B cell (primary cell): ENCODE measurements around the gene HDAC1. TPM values are rescaled to one million over a fixed set of nuclear protein-coding genes. Genes with fewer than 3 reads are reported as not detected.

Experiments
- ATAC-seq: fragments of 200-7000 bp; cut with Tn5 transposase; one replicate; pipeline ENCODE4 v1.10.0; 2021; ENCODE audit warnings: low read depth, mild to moderate bottlenecking, moderate number of reproducible peaks, moderate library complexity
- CTCF ChIA-PET: fragments of 350-600 bp; sonication (Branson Sonifier 250); formaldehyde crosslinking; loops from one replicate; lab custom pipeline; 2021; ENCODE audit warnings: antibody characterized with exemption, inconsistent platforms; lab: Charles Lee
- POLR2A ChIA-PET: fragments of 350-600 bp; sonication (Branson Sonifier 250); formaldehyde crosslinking; loops from one replicate; lab custom pipeline; 2021; ENCODE audit warnings: antibody characterized with exemption; lab: Charles Lee
- DNase-seq: peaks from one replicate; pipeline ENCODE4 v3.0.0; 2013
- H2AFZ ChIP-seq: 2 replicates; pipeline ENCODE4 v1.6.1; 2012; ENCODE audit warnings: mild to moderate bottlenecking, low read depth, low read length; ENCODE audit not compliant: insufficient read depth, poor library complexity, severe bottlenecking
- H3K27ac ChIP-seq, 2 donors: 1 replicate in 1 of 2; 2 replicates in 1 of 2; pipeline ENCODE4 v1.5.1; 2012 to 2013; ENCODE audit warnings: low read length in 2 of 2, mild to moderate bottlenecking in 2 of 2, moderate library complexity in 1 of 2
- H3K27me3 ChIP-seq, 4 experiments: fragments of 200-600 bp in 1 of 4; sonication (generic) in 1 of 4; replicated peaks in 1 of 4; 1 replicate in 2 of 4; 2 replicates in 2 of 4; pipeline versions ENCODE4 v1.6.1 to v1.7.0; 2013 to 2016; ENCODE audit warnings: low read length in 3 of 4, mild to moderate bottlenecking in 2 of 4, mixed read lengths in 1 of 4, moderate library complexity in 1 of 4; ENCODE audit not compliant: insufficient read depth in 4 of 4, control insufficient read depth in 3 of 4; ENCODE audit errors: control extremely low read depth in 1 of 4
- H3K36me3 ChIP-seq, 2 experiments: replicated peaks in 1 of 2; 1 replicate in 1 of 2; 2 replicates in 1 of 2; pipeline versions ENCODE4 v1.6.1 to v1.7.1; 2013; ENCODE audit warnings: low read length in 1 of 2; ENCODE audit not compliant: insufficient read depth in 2 of 2, control insufficient read depth in 1 of 2; ENCODE audit errors: control extremely low read depth in 1 of 2, extremely low read depth in 1 of 2
- H3K4me1 ChIP-seq, 2 donors: fragments of 200-600 bp in 1 of 2; sonication (generic) in 1 of 2; 1 replicate in 1 of 2; 2 replicates in 1 of 2; pipeline versions ENCODE4 v1.5.1 to v1.6.1; 2013 to 2017; ENCODE audit warnings: low read length in 2 of 2; ENCODE audit not compliant: control insufficient read depth in 2 of 2, insufficient read depth in 2 of 2
- H3K4me2 ChIP-seq: replicated peaks from 2 replicates; pipeline ENCODE3; 2012; ENCODE audit warnings: mild to moderate bottlenecking, low read depth, low read length; ENCODE audit not compliant: poor library complexity, severe bottlenecking
- H3K4me3 ChIP-seq, 5 experiments: fragments of 200-600 bp in 1 of 5; sonication (generic) in 1 of 5; 1 replicate in 3 of 5; 2 replicates in 2 of 5; pipeline versions ENCODE4 v1.5.1 to v1.7.0; 2011 to 2016; ENCODE audit warnings: low read length in 4 of 5, mild to moderate bottlenecking in 4 of 5, low read depth in 2 of 5, control low read depth in 1 of 5, moderate library complexity in 1 of 5; ENCODE audit not compliant: insufficient read depth in 1 of 5; ENCODE audit errors: control extremely low read depth in 1 of 5, extremely low read depth in 1 of 5
- H3K79me2 ChIP-seq: fragments of 200-600 bp; sonication (generic); one replicate; pipeline ENCODE4 v1.6.0; 2016; ENCODE audit warnings: low read length; ENCODE audit not compliant: control insufficient read depth, insufficient read depth
- H3K9ac ChIP-seq: fragments of 200-600 bp; sonication (generic); 2 replicates; pipeline ENCODE4 v1.6.1; 2017; ENCODE audit warnings: mild to moderate bottlenecking, low read length, moderate library complexity
- H3K9me3 ChIP-seq, 3 donors: one replicate each; pipeline versions ENCODE4 v1.6.1 to v1.7.1; 2013; ENCODE audit warnings: low read length in 2 of 3; ENCODE audit not compliant: control insufficient read depth in 2 of 3, insufficient read depth in 1 of 3; ENCODE audit errors: control extremely low read depth in 1 of 3
- H4K20me1 ChIP-seq: 2 replicates; pipeline ENCODE4 v1.6.0; 2012; ENCODE audit warnings: mild to moderate bottlenecking, low read length; ENCODE audit not compliant: insufficient read depth, control insufficient read depth, poor library complexity, severe bottlenecking
- H3K27ac Mint-ChIP-seq: one replicate; pipeline ENCODE4 v1.8.0; 2021; ENCODE audit warnings: mixed read lengths
- H3K27me3 Mint-ChIP-seq: one replicate; pipeline ENCODE4 v1.8.0; 2021; ENCODE audit warnings: mixed read lengths
- H3K4me1 Mint-ChIP-seq: one replicate; pipeline ENCODE4 v1.8.0; 2021; ENCODE audit warnings: mixed read lengths
- H3K4me3 Mint-ChIP-seq: one replicate; pipeline ENCODE4 v1.8.0; 2021; ENCODE audit warnings: mixed read lengths
- H3K9me3 Mint-ChIP-seq: one replicate; pipeline ENCODE4 v1.8.0; 2022; ENCODE audit warnings: mixed read lengths; ENCODE audit not compliant: insufficient read depth
- CTCF ChIP-seq: fragments of 200-600 bp; IDR thresholded peaks from one replicate; pipeline ENCODE4 v1.8.0; 2022; ENCODE audit warnings: antibody characterized with exemption, mild to moderate bottlenecking
- EZH2 ChIP-seq: IDR thresholded peaks from 2 replicates; pipeline ENCODE4 v1.6.1; 2012; ENCODE audit warnings: borderline replicate concordance, low read depth, mild to moderate bottlenecking, moderate library complexity, low read length; ENCODE audit not compliant: insufficient read depth, poor library complexity, severe bottlenecking
- WGBS: methylation state at CpG from one replicate; pipeline ENCODE4 v1.1.5; 2013; ENCODE audit warnings: missing lambda C conversion rate; ENCODE audit not compliant: insufficient coverage; 5-methylcytosine and 5-hydroxymethylcytosine counted together
- intact Hi-C: fragments of 100-400 bp; cut with micrococcal nuclease; formaldehyde crosslinking; loops from one replicate; pipeline ENCODE4 v1.10.0; 2022
- polyA plus RNA-seq: library from polyadenylated mRNA; depleted of rRNA; stranded (reverse); fragments of >200 nt; gene quantifications from 2 replicates; pipeline ENCODE4 v1.2.3, GENCODE V29; 2012
- total RNA-seq, 2 donors: library from RNA; stranded (reverse); fragments of 120-200 nt in 1 of 2; gene quantifications; 1 replicate in 1 of 2; 2 replicates in 1 of 2; pipeline versions ENCODE4 v1.2.3 to v1.2.4, GENCODE V29; 2013 to 2022

Gene HDAC1
- total and polyA plus RNA-seq, 2 donors (not counting 1 experiment from before 2014, with no cell fraction given): 184 to 205 TPM

GRCh38 chr1:32255072-32256071 is 36.5 kb upstream of the HDAC1 start:
- Histone ChIP-seq H3K79me2 (peaks cover 83% of the 10 kb centered on the region), H3K4me3 (no peak overlapping the region), H2AFZ (no peak overlapping the region), H3K4me2 (peak overlapping the region; percentile 30), H3K9ac (no peak overlapping the region), H4K20me1 (no peaks in the 10 kb centered on the region), H3K27ac (peak overlapping the region in 1 of 2 donors; percentile 50), H3K9me3 (no peaks in the 10 kb centered on the region), H3K4me1 (peaks cover 61 to 70% of the 10 kb centered on the region in 2 donors), H3K36me3 (no peaks in the 10 kb centered on the region), H3K27me3 (no peaks in the 10 kb centered on the region)
- peaks cover 60% of the 10 kb centered on the region for H3K4me1 Mint-ChIP-seq
- H3K27me3 Mint-ChIP-seq: no peaks in the 10 kb centered on the region
- POLR2A ChIA-PET: interaction anchor here (0.6 to 2.1 kb wide), 6 partner anchors 10 to 49 kb away, joined by 3 to 12 read pairs (median 5); partner anchors contain the start of gene HDAC1
- no peaks in the 10 kb centered on the region for H3K9me3 Mint-ChIP-seq
- whole genome bisulfite sequencing: 92% methylated on average over 4 of the region's 10 CpGs
- DNase-seq: no peak
- peak overlapping the region; percentile 68 for H3K4me3 Mint-ChIP-seq
- CTCF ChIA-PET: interaction anchor here (0.7 to 2.4 kb wide), 10 partner anchors 8 to 76 kb away, joined by 3 to 13 read pairs (median 4); partner anchors contain the start of genes FAM167B, HDAC1 and TXLNA
- no peak for TF ChIP-seq CTCF
- TF ChIP-seq EZH2: no peak
- intact Hi-C loops: loop anchor here (1.0 kb wide), 1 partner anchor 10 kb away; no protein-coding TSS in a partner anchor
- H3K27ac Mint-ChIP-seq: peak overlapping the region; percentile 88
- ATAC-seq: no peak
